Measurements from ENCODE around the gene FGFRL1.

Gene FGFRL1

GRCh38 chr4:1024882-1025545 lies 13.6 kb downstream of the FGFRL1 start:
- Histone ChIP-seq H3K4me3 (ENCODE audit: low read length in 2 of 2) (no peak overlapping the region), H3K27ac (ENCODE audit: low read depth in 2 of 2, low read length in 2 of 2) (no peak overlapping the region), H3K9ac (ENCODE audit: low read depth in 1 of 2, low read length in 2 of 2) (no peak overlapping the region), H3K9me3 (ENCODE audit: control insufficient read depth in 2 of 2, low read length in 2 of 2) (no peaks in the 10 kb centered on the region), H3K36me3 (ENCODE audit: control insufficient read depth in 2 of 2, insufficient read depth in 2 of 2, low read length in 2 of 2) (peaks cover 7 to 9% of the 10 kb centered on the region in 2 donors), H3K27me3 (ENCODE audit: control insufficient read depth in 2 of 2, insufficient read depth in 2 of 2, low read length in 2 of 2) (peaks cover 7 to 11% of the 10 kb centered on the region in 2 donors), H3K4me1 (ENCODE audit: control insufficient read depth in 2 of 2, insufficient read depth in 2 of 2, low read length in 2 of 2) (peaks cover 10 to 15% of the 10 kb centered on the region in 2 donors)

- Histone ChIP-seq H3K9me3 (ENCODE audit: control insufficient read depth in 2 of 2, low read length in 2 of 2) (no peaks in the 10 kb centered on the region), H3K4me3 (ENCODE audit: low read length in 2 of 2) (no peak overlapping the region), H3K9ac (ENCODE audit: low read depth in 1 of 2, low read length in 2 of 2) (no peak overlapping the region), H3K36me3 (ENCODE audit: control insufficient read depth in 2 of 2, insufficient read depth in 2 of 2, low read length in 2 of 2) (peaks cover 7 to 9% of the 10 kb centered on the region in 2 donors), H3K27me3 (ENCODE audit: control insufficient read depth in 2 of 2, insufficient read depth in 2 of 2, low read length in 2 of 2) (peaks cover 8 to 11% of the 10 kb centered on the region in 2 donors), H3K4me1 (ENCODE audit: control insufficient read depth in 2 of 2, insufficient read depth in 2 of 2, low read length in 2 of 2) (peaks cover 10 to 15% of the 10 kb centered on the region in 2 donors), H3K27ac (ENCODE audit: low read depth in 2 of 2, low read length in 2 of 2) (no peak overlapping the region)
These were observed 14.7 kb downstream of the FGFRL1 start for GRCh38 chr4:1026115-1026514.

GRCh38 chr4:1027219-1027914 lies 15.9 kb downstream of the FGFRL1 start:
- H3K4me3 ChIP-seq (ENCODE audit: low read length in 2 of 2), result no peak overlapping the region
- H3K9ac ChIP-seq (ENCODE audit: low read depth in 1 of 2, low read length in 2 of 2), result no peak overlapping the region
- H3K4me1 ChIP-seq (ENCODE audit: control insufficient read depth in 2 of 2, insufficient read depth in 2 of 2, low read length in 2 of 2), result peaks cover 7% of the 10 kb centered on the region in 2 donors
- no peaks in the 10 kb centered on the region for H3K9me3 ChIP-seq (ENCODE audit: control insufficient read depth in 2 of 2, low read length in 2 of 2)
- peaks cover 11 to 12% of the 10 kb centered on the region in 2 donors for H3K27me3 ChIP-seq (ENCODE audit: control insufficient read depth in 2 of 2, insufficient read depth in 2 of 2, low read length in 2 of 2)
- H3K27ac ChIP-seq (ENCODE audit: low read depth in 2 of 2, low read length in 2 of 2), result no peak overlapping the region
- H3K36me3 ChIP-seq (ENCODE audit: control insufficient read depth in 2 of 2, insufficient read depth in 2 of 2, low read length in 2 of 2), result peaks cover 7 to 9% of the 10 kb centered on the region in 2 donors

- Histone ChIP-seq H3K27ac (ENCODE audit: low read depth in 2 of 2, low read length in 2 of 2) (no peak overlapping the region), H3K4me1 (ENCODE audit: control insufficient read depth in 2 of 2, insufficient read depth in 2 of 2, low read length in 2 of 2) (peaks cover 3 to 4% of the 10 kb centered on the region in 2 donors), H3K36me3 (ENCODE audit: control insufficient read depth in 2 of 2, insufficient read depth in 2 of 2, low read length in 2 of 2) (peaks cover 7 to 9% of the 10 kb centered on the region in 2 donors), H3K9ac (ENCODE audit: low read depth in 1 of 2, low read length in 2 of 2) (no peak overlapping the region), H3K9me3 (ENCODE audit: control insufficient read depth in 2 of 2, low read length in 2 of 2) (no peaks in the 10 kb centered on the region), H3K4me3 (ENCODE audit: low read length in 2 of 2) (no peak overlapping the region), H3K27me3 (ENCODE audit: control insufficient read depth in 2 of 2, insufficient read depth in 2 of 2, low read length in 2 of 2) (peaks cover 12 to 14% of the 10 kb centered on the region in 2 donors)
These were observed 16.5 kb downstream of the FGFRL1 start for GRCh38 chr4:1027915-1028238.

- H3K27ac ChIP-seq (ENCODE audit: low read depth in 2 of 2, low read length in 2 of 2), result no peak overlapping the region
- no peak overlapping the region for H3K4me3 ChIP-seq (ENCODE audit: low read length in 2 of 2)
- H3K9me3 ChIP-seq (ENCODE audit: control insufficient read depth in 2 of 2, low read length in 2 of 2), result no peaks in the 10 kb centered on the region
- peaks cover 12 to 19% of the 10 kb centered on the region in 2 donors for H3K27me3 ChIP-seq (ENCODE audit: control insufficient read depth in 2 of 2, insufficient read depth in 2 of 2, low read length in 2 of 2)
- H3K9ac ChIP-seq (ENCODE audit: low read depth in 1 of 2, low read length in 2 of 2), result no peak overlapping the region
- H3K4me1 ChIP-seq (ENCODE audit: control insufficient read depth in 2 of 2, insufficient read depth in 2 of 2, low read length in 2 of 2), result peaks cover 3 to 7% of the 10 kb centered on the region in 2 donors
- peaks cover 7 to 9% of the 10 kb centered on the region in 2 donors for H3K36me3 ChIP-seq (ENCODE audit: control insufficient read depth in 2 of 2, insufficient read depth in 2 of 2, low read length in 2 of 2)
These were observed 17.3 kb downstream of the FGFRL1 start for GRCh38 chr4:1028574-1029220.

- Histone ChIP-seq H3K9me3 (ENCODE audit: control insufficient read depth in 2 of 2, low read length in 2 of 2) (no peaks in the 10 kb centered on the region), H3K27ac (ENCODE audit: low read depth in 2 of 2, low read length in 2 of 2) (no peak overlapping the region), H3K4me3 (ENCODE audit: low read length in 2 of 2) (no peak overlapping the region), H3K4me1 (ENCODE audit: control insufficient read depth in 2 of 2, insufficient read depth in 2 of 2, low read length in 2 of 2) (peaks cover 3 to 10% of the 10 kb centered on the region in 2 donors), H3K27me3 (ENCODE audit: control insufficient read depth in 2 of 2, insufficient read depth in 2 of 2, low read length in 2 of 2) (peaks cover 12 to 19% of the 10 kb centered on the region in 2 donors), H3K9ac (ENCODE audit: low read depth in 1 of 2, low read length in 2 of 2) (no peak overlapping the region), H3K36me3 (ENCODE audit: control insufficient read depth in 2 of 2, insufficient read depth in 2 of 2, low read length in 2 of 2) (peaks cover 7 to 9% of the 10 kb centered on the region in 2 donors)
These were observed 18.1 kb downstream of the FGFRL1 start for GRCh38 chr4:1029529-1029928.

GRCh38 chr4:1030031-1030430 lies 18.6 kb downstream of the FGFRL1 start:
- peaks cover 12 to 19% of the 10 kb centered on the region in 2 donors for H3K27me3 ChIP-seq (ENCODE audit: control insufficient read depth in 2 of 2, insufficient read depth in 2 of 2, low read length in 2 of 2)
- no peak overlapping the region for H3K4me3 ChIP-seq (ENCODE audit: low read length in 2 of 2)
- H3K27ac ChIP-seq (ENCODE audit: low read depth in 2 of 2, low read length in 2 of 2), result no peak overlapping the region
- peaks cover 3 to 10% of the 10 kb centered on the region in 2 donors for H3K4me1 ChIP-seq (ENCODE audit: control insufficient read depth in 2 of 2, insufficient read depth in 2 of 2, low read length in 2 of 2)
- H3K36me3 ChIP-seq (ENCODE audit: control insufficient read depth in 2 of 2, insufficient read depth in 2 of 2, low read length in 2 of 2), result peaks cover 7 to 9% of the 10 kb centered on the region in 2 donors
- H3K9me3 ChIP-seq (ENCODE audit: control insufficient read depth in 2 of 2, low read length in 2 of 2), result no peaks in the 10 kb centered on the region
- no peak overlapping the region for H3K9ac ChIP-seq (ENCODE audit: low read depth in 1 of 2, low read length in 2 of 2)

- no peaks in the 10 kb centered on the region for H3K9me3 ChIP-seq (ENCODE audit: control insufficient read depth in 2 of 2, low read length in 2 of 2)
- peaks cover 12 to 19% of the 10 kb centered on the region in 2 donors for H3K27me3 ChIP-seq (ENCODE audit: control insufficient read depth in 2 of 2, insufficient read depth in 2 of 2, low read length in 2 of 2)
- H3K27ac ChIP-seq (ENCODE audit: low read depth in 2 of 2, low read length in 2 of 2), result no peak overlapping the region
These were observed 19.1 kb downstream of the FGFRL1 start for GRCh38 chr4:1030559-1030958.

GRCh38 chr4:1031346-1031745 lies 19.9 kb downstream of the FGFRL1 start:
- H3K4me3 ChIP-seq (ENCODE audit: low read length in 2 of 2), result no peak overlapping the region
- no peaks in the 10 kb centered on the region for H3K36me3 ChIP-seq (ENCODE audit: control insufficient read depth in 2 of 2, insufficient read depth in 2 of 2, low read length in 2 of 2)
- H3K9me3 ChIP-seq (ENCODE audit: control insufficient read depth in 2 of 2, low read length in 2 of 2), result no peaks in the 10 kb centered on the region
- H3K27ac ChIP-seq (ENCODE audit: low read depth in 2 of 2, low read length in 2 of 2), result no peak overlapping the region
- peaks cover 0 to 5% of the 10 kb centered on the region in 2 donors for H3K4me1 ChIP-seq (ENCODE audit: control insufficient read depth in 2 of 2, insufficient read depth in 2 of 2, low read length in 2 of 2)
- no peak overlapping the region for H3K9ac ChIP-seq (ENCODE audit: low read depth in 1 of 2, low read length in 2 of 2)
- peaks cover 9 to 19% of the 10 kb centered on the region in 2 donors for H3K27me3 ChIP-seq (ENCODE audit: control insufficient read depth in 2 of 2, insufficient read depth in 2 of 2, low read length in 2 of 2)

More at GRCh38 chr4:1030559-1030958, 19.1 kb downstream of the FGFRL1 start:
- H3K4me1 ChIP-seq (ENCODE audit: control insufficient read depth in 2 of 2, insufficient read depth in 2 of 2, low read length in 2 of 2), result peaks cover 3 to 10% of the 10 kb centered on the region in 2 donors
- peaks cover 4 to 5% of the 10 kb centered on the region in 2 donors for H3K36me3 ChIP-seq (ENCODE audit: control insufficient read depth in 2 of 2, insufficient read depth in 2 of 2, low read length in 2 of 2)
- no peak overlapping the region for H3K9ac ChIP-seq (ENCODE audit: low read depth in 1 of 2, low read length in 2 of 2)
- no peak overlapping the region for H3K4me3 ChIP-seq (ENCODE audit: low read length in 2 of 2)

Measured in mucosa of rectum (tissue), 2 donors.